Measurements from ENCODE around the gene RCAN1.

DNA sequence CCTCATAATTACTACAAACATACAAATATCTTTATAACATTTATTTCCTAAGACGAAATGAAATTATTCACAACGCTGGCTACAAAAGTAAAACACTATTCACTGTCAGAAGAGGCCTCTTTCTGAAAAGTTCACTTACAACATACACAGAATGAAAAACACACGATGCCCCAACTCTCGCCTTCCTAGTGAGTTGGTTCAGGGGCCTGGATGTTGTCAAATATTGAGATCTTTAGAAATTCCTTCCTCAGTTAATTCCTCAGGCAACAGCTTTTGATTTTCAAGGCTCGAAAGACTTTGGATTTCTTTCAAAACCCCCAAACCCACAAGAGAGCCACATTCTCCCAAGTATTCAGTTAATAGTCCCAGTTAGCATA lies 88.7 kb downstream of the RCAN1 start:
- TF ChIP-seq POLR2A (IDR thresholded peaks at IDR 0.05; ENCODE audit: insufficient read depth in 1 of 2, low read depth in 2 of 2, low read length in 2 of 2) (no peak), MEF2D (CRISPR knock-in tag; IDR thresholded peaks at IDR 0.05) (no peak), KLF11 (CRISPR knock-in tag; IDR thresholded peaks at IDR 0.05) (no peak), POLR2AphosphoS5 (IDR thresholded peaks at IDR 0.05; ENCODE audit: low read depth, low read length) (no peak), ZKSCAN1 (IDR thresholded peaks at IDR 0.05; ENCODE audit: low read length) (no peak), RFXANK (CRISPR knock-in tag; IDR thresholded peaks at IDR 0.05) (no peak), TBP (CRISPR knock-in tag; IDR thresholded peaks at IDR 0.05) (no peak), ADNP (CRISPR knock-in tag; IDR thresholded peaks at IDR 0.05) (no peak), HDAC6 (IDR thresholded peaks at IDR 0.05; ENCODE audit: low read depth, low read length) (no peak)
- TF ChIP-seq, protein P1, sequence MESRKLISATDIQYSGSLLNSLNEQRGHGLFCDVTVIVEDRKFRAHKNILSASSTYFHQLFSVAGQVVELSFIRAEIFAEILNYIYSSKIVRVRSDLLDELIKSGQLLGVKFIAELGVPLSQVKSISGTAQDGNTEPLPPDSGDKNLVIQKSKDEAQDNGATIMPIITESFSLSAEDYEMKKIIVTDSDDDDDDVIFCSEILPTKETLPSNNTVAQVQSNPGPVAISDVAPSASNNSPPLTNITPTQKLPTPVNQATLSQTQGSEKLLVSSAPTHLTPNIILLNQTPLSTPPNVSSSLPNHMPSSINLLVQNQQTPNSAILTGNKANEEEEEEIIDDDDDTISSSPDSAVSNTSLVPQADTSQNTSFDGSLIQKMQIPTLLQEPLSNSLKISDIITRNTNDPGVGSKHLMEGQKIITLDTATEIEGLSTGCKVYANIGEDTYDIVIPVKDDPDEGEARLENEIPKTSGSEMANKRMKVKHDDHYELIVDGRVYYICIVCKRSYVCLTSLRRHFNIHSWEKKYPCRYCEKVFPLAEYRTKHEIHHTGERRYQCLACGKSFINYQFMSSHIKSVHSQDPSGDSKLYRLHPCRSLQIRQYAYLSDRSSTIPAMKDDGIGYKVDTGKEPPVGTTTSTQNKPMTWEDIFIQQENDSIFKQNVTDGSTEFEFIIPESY (CRISPR knock-in tag; IDR thresholded peaks at IDR 0.05) = no peak
- TF ChIP-seq, protein P2, sequence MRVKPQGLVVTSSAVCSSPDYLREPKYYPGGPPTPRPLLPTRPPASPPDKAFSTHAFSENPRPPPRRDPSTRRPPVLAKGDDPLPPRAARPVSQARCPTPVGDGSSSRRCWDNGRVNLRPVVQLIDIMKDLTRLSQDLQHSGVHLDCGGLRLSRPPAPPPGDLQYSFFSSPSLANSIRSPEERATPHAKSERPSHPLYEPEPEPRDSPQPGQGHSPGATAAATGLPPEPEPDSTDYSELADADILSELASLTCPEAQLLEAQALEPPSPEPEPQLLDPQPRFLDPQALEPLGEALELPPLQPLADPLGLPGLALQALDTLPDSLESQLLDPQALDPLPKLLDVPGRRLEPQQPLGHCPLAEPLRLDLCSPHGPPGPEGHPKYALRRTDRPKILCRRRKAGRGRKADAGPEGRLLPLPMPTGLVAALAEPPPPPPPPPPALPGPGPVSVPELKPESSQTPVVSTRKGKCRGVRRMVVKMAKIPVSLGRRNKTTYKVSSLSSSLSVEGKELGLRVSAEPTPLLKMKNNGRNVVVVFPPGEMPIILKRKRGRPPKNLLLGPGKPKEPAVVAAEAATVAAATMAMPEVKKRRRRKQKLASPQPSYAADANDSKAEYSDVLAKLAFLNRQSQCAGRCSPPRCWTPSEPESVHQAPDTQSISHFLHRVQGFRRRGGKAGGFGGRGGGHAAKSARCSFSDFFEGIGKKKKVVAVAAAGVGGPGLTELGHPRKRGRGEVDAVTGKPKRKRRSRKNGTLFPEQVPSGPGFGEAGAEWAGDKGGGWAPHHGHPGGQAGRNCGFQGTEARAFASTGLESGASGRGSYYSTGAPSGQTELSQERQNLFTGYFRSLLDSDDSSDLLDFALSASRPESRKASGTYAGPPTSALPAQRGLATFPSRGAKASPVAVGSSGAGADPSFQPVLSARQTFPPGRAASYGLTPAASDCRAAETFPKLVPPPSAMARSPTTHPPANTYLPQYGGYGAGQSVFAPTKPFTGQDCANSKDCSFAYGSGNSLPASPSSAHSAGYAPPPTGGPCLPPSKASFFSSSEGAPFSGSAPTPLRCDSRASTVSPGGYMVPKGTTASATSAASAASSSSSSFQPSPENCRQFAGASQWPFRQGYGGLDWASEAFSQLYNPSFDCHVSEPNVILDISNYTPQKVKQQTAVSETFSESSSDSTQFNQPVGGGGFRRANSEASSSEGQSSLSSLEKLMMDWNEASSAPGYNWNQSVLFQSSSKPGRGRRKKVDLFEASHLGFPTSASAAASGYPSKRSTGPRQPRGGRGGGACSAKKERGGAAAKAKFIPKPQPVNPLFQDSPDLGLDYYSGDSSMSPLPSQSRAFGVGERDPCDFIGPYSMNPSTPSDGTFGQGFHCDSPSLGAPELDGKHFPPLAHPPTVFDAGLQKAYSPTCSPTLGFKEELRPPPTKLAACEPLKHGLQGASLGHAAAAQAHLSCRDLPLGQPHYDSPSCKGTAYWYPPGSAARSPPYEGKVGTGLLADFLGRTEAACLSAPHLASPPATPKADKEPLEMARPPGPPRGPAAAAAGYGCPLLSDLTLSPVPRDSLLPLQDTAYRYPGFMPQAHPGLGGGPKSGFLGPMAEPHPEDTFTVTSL (CRISPR knock-in tag; IDR thresholded peaks at IDR 0.05; ENCODE audit: borderline replicate concordance) = no peak
- TF ChIP-seq, protein P3, sequence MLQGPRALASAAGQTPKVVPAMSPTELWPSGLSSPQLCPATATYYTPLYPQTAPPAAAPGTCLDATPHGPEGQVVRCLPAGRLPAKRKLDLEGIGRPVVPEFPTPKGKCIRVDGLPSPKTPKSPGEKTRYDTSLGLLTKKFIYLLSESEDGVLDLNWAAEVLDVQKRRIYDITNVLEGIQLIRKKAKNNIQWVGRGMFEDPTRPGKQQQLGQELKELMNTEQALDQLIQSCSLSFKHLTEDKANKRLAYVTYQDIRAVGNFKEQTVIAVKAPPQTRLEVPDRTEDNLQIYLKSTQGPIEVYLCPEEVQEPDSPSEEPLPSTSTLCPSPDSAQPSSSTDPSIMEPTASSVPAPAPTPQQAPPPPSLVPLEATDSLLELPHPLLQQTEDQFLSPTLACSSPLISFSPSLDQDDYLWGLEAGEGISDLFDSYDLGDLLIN (CRISPR knock-in tag; IDR thresholded peaks at IDR 0.05; ENCODE audit: borderline replicate concordance) = no peak

All from HepG2 (cell line).